Osteoblast (primary cell): Measurements from ENCODE around the gene OR4M1. TPM values are rescaled to one million over a fixed set of nuclear protein-coding genes. Genes with fewer than 3 reads are reported as not detected.
"Not testable (repeated sequence)": the region's sequence is repeated elsewhere in the genome, so short reads cannot be mapped to it uniquely, and the experiment has no call there.

Source experiments
- DNase-seq: peaks from one replicate; pipeline ENCODE4 v3.0.0; 2011; ENCODE audit warnings: low spot score, mixed read lengths; ENCODE audit not compliant: insufficient read length; ENCODE audit errors: missing footprints
- H2AFZ ChIP-seq: 2 replicates; pipeline ENCODE4 v1.6.0; 2011; ENCODE audit warnings: mild to moderate bottlenecking, low read length
- H3K27ac ChIP-seq: 2 replicates; pipeline ENCODE4 v1.5.1; 2011; ENCODE audit warnings: mild to moderate bottlenecking, low read depth, low read length, moderate library complexity
- H3K27me3 ChIP-seq: 2 replicates; pipeline ENCODE4 v1.6.0; 2012; ENCODE audit warnings: mild to moderate bottlenecking, control low read depth, inconsistent platforms, low read length, moderate library complexity; ENCODE audit not compliant: insufficient read depth
- H3K36me3 ChIP-seq: 2 replicates; pipeline ENCODE4 v1.5.1; 2011; ENCODE audit warnings: mild to moderate bottlenecking, low read length, control low read depth, moderate library complexity; ENCODE audit not compliant: insufficient read depth
- H3K4me1 ChIP-seq: 2 replicates; pipeline ENCODE4 v1.5.1; 2011; ENCODE audit warnings: mild to moderate bottlenecking, low read length, control low read depth, moderate library complexity; ENCODE audit not compliant: insufficient read depth
- H3K4me2 ChIP-seq: 2 replicates; pipeline ENCODE4 v1.6.0; 2011; ENCODE audit warnings: mild to moderate bottlenecking, low read length; ENCODE audit not compliant: insufficient read depth
- H3K4me3 ChIP-seq: fragments of 200-600 bp; sonication (generic); 3 replicates; pipeline ENCODE4 v1.5.1; 2012; ENCODE audit warnings: mild to moderate bottlenecking, low read length, inconsistent platforms; ENCODE audit not compliant: insufficient read depth
- H3K79me2 ChIP-seq: 2 replicates; pipeline ENCODE4 v1.6.0; 2012; ENCODE audit warnings: mild to moderate bottlenecking, low read length, control low read depth, inconsistent platforms; ENCODE audit not compliant: insufficient read depth
- H3K9me3 ChIP-seq: 2 replicates; pipeline ENCODE4 v1.5.1; 2011; ENCODE audit warnings: low read depth, low read length, control low read depth
- H4K20me1 ChIP-seq: 2 replicates; pipeline ENCODE4 v1.6.0; 2012; ENCODE audit warnings: mild to moderate bottlenecking, low read length, control low read depth; ENCODE audit not compliant: insufficient read depth
- CTCF ChIP-seq: IDR thresholded peaks from 2 replicates; pipeline ENCODE4 v1.5.1; 2011; ENCODE audit warnings: mild to moderate bottlenecking, low read depth, low read length, moderate library complexity; ENCODE audit errors: extremely low read depth
- total RNA-seq: library from RNA; depleted of rRNA; stranded (reverse); fragments of >200 nt; gene quantifications from 2 replicates; pipeline ENCODE4 v1.2.3, GENCODE V29; 2012

Gene OR4M1
- not detected in 2 replicates for total RNA-seq

- H3K9me3 ChIP-seq, result peaks cover 15% of the 10 kb centered on the region
- not testable (repeated sequence) for H2AFZ ChIP-seq, H3K4me3 ChIP-seq, H3K27ac ChIP-seq, DNase-seq, H4K20me1 ChIP-seq, H3K79me2 ChIP-seq, H3K4me1 ChIP-seq, H3K27me3 ChIP-seq, H3K36me3 ChIP-seq, H3K4me2 ChIP-seq
Measured at GRCh38 chr14:19773204-19773603, at the start of gene OR4M1. Gene OR4M1, plus strand, starts transcription at chr14:19773504. Its CDS starts 6,819 bp downstream, at chr14:19780323.

- Histone ChIP-seq H3K36me3 (no peaks in the 10 kb centered on the region), H3K4me1 (no peaks in the 10 kb centered on the region), H4K20me1 (no peaks in the 10 kb centered on the region), H3K27me3 (no peaks in the 10 kb centered on the region), H3K27ac (no peak overlapping the region), H2AFZ (no peak overlapping the region), H3K79me2 (no peaks in the 10 kb centered on the region), H3K4me2 (no peak overlapping the region), H3K9me3 (peaks cover 14% of the 10 kb centered on the region), H3K4me3 (no peak overlapping the region)
- no peak for TF ChIP-seq CTCF
- no peak for DNase-seq
Measured at GRCh38 chr14:19729359-19729758, 43.9 kb upstream of the OR4M1 start.

GRCh38 chr14:19729763-19730162 is 43.5 kb upstream of the OR4M1 start:
- Histone ChIP-seq H2AFZ (no peak overlapping the region), H3K4me2 (no peak overlapping the region), H3K79me2 (no peaks in the 10 kb centered on the region), H4K20me1 (no peaks in the 10 kb centered on the region), H3K27me3 (no peaks in the 10 kb centered on the region), H3K9me3 (peaks cover 14% of the 10 kb centered on the region), H3K36me3 (no peaks in the 10 kb centered on the region), H3K4me1 (no peaks in the 10 kb centered on the region), H3K27ac (no peak overlapping the region), H3K4me3 (no peak overlapping the region)
- no peak for DNase-seq
- no peak for TF ChIP-seq CTCF

- not testable (repeated sequence) for H3K79me2 ChIP-seq, H3K4me2 ChIP-seq, H3K27me3 ChIP-seq, H2AFZ ChIP-seq, H3K4me1 ChIP-seq, H3K4me3 ChIP-seq, H4K20me1 ChIP-seq, H3K27ac ChIP-seq, DNase-seq, H3K36me3 ChIP-seq
- peaks cover 11% of the 10 kb centered on the region for H3K9me3 ChIP-seq
Measured at GRCh38 chr14:19733893-19734292, 39.4 kb upstream of the OR4M1 start.

- no peaks in the 10 kb centered on the region for H3K36me3 ChIP-seq
- H3K79me2 ChIP-seq, result no peaks in the 10 kb centered on the region
- H2AFZ ChIP-seq, result no peak within 1 kb of the TSS
- DNase-seq, result no peak
- no peak within 1 kb of the TSS for H3K4me3 ChIP-seq
- H3K4me1 ChIP-seq, result no peaks in the 10 kb centered on the region
- H3K9me3 ChIP-seq, result peaks cover 5% of the 10 kb centered on the region
- H3K27ac ChIP-seq, result no peak within 1 kb of the TSS
- H4K20me1 ChIP-seq, result no peaks in the 10 kb centered on the region
- no peaks in the 10 kb centered on the region for H3K27me3 ChIP-seq
- no peak within 1 kb of the TSS for H3K4me2 ChIP-seq
- no peak for TF ChIP-seq CTCF
Measured at GRCh38 chr14:19743256-19743655, 30.0 kb upstream of the OR4M1 start, which contains the start of gene OR4Q3. Gene OR4Q3, plus strand, starts transcription at chr14:19743571.

- DNase-seq, H3K79me2 ChIP-seq, H3K4me3 ChIP-seq, H3K4me1 ChIP-seq, H4K20me1 ChIP-seq, H3K27ac ChIP-seq, H3K27me3 ChIP-seq, H2AFZ ChIP-seq, H3K36me3 ChIP-seq, H3K9me3 ChIP-seq, H3K4me2 ChIP-seq: not testable (repeated sequence)
Measured at GRCh38 chr14:19752316-19752715, 21.0 kb upstream of the OR4M1 start.
